Measurements from ENCODE around the gene BTBD18.
A peak's percentile ranks its signal among the peaks of the same experiment; 100 is the strongest.

Gene BTBD18

GRCh38 chr11:57751676-57752253 lies at the start of gene BTBD18:
TSS of gene BTBD18 (minus strand) at chr11:57751819. CDS start at chr11:57751188, 631 bp downstream.
- DNase-seq: no peak

- DNase-seq: no peak
These were observed 49.5 kb upstream of the BTBD18 start for GRCh38 chr11:57801183-57801485.

- DNase-seq: no peak
These were observed 49.0 kb upstream of the BTBD18 start for GRCh38 chr11:57800444-57801182.

GRCh38 chr11:57798905-57799559 lies 47.4 kb upstream of the BTBD18 start:
- no peak for DNase-seq

GRCh38 chr11:57793351-57794115 lies 41.9 kb upstream of the BTBD18 start:
- DNase-seq: no peak

- DNase-seq: no peak
These were observed 41.3 kb upstream of the BTBD18 start for GRCh38 chr11:57792870-57793269.

- DNase-seq: peak; percentile 73
These were observed 40.5 kb upstream of the BTBD18 start for GRCh38 chr11:57792060-57792541.

GRCh38 chr11:57791321-57792059 lies 39.9 kb upstream of the BTBD18 start:
- no peak for DNase-seq

GRCh38 chr11:57788703-57789088 lies 37.1 kb upstream of the BTBD18 start:
- DNase-seq: no peak

- DNase-seq: no peak
These were observed 36.5 kb upstream of the BTBD18 start for GRCh38 chr11:57787920-57788702.

GRCh38 chr11:57787006-57787604 lies 35.5 kb upstream of the BTBD18 start:
- DNase-seq: no peak

GRCh38 chr11:57786436-57786835 lies 34.8 kb upstream of the BTBD18 start:
- no peak for DNase-seq

GRCh38 chr11:57785072-57785471 lies 33.5 kb upstream of the BTBD18 start:
- DNase-seq: no peak

- no peak for DNase-seq
These were observed 29.9 kb upstream of the BTBD18 start for GRCh38 chr11:57781529-57781943.

- DNase-seq: no peak
These were observed 27.7 kb upstream of the BTBD18 start for GRCh38 chr11:57779276-57779675.

- no peak for DNase-seq
These were observed 26.9 kb upstream of the BTBD18 start for GRCh38 chr11:57778318-57779037.

GRCh38 chr11:57777969-57778317 lies 26.3 kb upstream of the BTBD18 start:
- DNase-seq: no peak

GRCh38 chr11:57776577-57777210 lies 25.1 kb upstream of the BTBD18 start:
- DNase-seq: no peak

GRCh38 chr11:57776031-57776521 lies 24.5 kb upstream of the BTBD18 start:
- DNase-seq: no peak

GRCh38 chr11:57775491-57775890 lies 23.9 kb upstream of the BTBD18 start:
- no peak for DNase-seq

All from activated T-cell treated with anti-CD3 and anti-CD28 coated beads for 4 hours (primary cell).